Spleen (tissue), 7 donors: ENCODE results near the gene ARMC3.

Source experiments
- CTCF ChIP-seq, 11 experiments: fragments of 200-600 bp in 7 of 11; fragments of 450-650 bp in 4 of 11; sonication (generic) in 4 of 11; IDR thresholded peaks in 8 of 11; conservative IDR thresholded peaks in 3 of 11; 1 replicate in 7 of 11; 2 replicates in 4 of 11; pipeline versions ENCODE4 v1.4.0 to v1.8.0; 2016 to 2021; ENCODE audit warnings: antibody characterized with exemption in 11 of 11, inconsistent platforms in 4 of 11, mild to moderate bottlenecking in 1 of 11
- POLR2A ChIP-seq, 3 donors: fragments of 450-650 bp; IDR thresholded peaks; one replicate each; pipeline ENCODE4 v1.5.1; 2017; ENCODE audit warnings: antibody characterized with exemption in 3 of 3, mild to moderate bottlenecking in 1 of 3
- POLR2AphosphoS5 ChIP-seq, 3 donors: sonication (generic); formaldehyde crosslinking; IDR thresholded peaks; one replicate each; pipeline ENCODE4 v1.5.1; 2017; ENCODE audit warnings: antibody characterized with exemption in 3 of 3
- donor health status: DM: no; HTN: no; CAD: no; lungs with moderate emphysema.
- donor health status: DM: no; HTN: no; CAD: no.
- donor health status: DM: no; HTN: no; CAD: no.

DNA sequence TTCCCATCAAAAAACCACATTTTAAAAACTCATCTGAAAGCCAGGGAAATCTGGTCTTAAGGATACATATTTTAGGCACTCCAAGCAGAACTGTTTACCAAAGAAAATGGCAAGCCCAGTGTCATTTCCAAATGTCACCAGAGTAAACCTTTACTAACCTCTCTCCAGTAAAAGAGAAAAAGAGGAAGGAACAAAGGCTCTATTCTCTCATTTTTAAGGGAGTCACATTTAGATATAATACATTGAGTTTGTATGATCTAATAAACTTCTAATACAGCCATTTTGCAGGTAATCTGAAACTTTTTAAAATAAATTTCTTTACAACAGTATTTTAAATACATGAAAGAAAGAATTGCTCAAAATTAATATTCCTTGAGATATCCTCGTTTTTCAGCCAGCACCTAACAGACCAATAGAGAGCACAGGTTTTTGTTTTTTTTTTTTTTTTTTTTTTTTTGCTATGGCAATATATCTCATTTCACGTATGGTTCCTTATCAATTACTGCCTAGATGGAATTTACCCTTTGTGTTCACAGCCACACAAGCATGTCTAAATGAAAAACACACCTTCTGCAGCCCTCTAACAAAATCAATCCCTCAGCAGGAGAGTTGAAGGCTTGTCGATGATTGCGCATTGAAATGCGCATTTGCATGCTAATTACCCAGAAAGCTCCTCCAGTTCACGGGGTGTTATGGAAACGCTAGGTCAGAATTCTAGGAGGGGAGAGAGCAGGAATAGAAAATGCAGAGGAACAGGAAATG is 127.8 kb downstream of the ARMC3 start:
- TF ChIP-seq CTCF (IDR thresholded peaks at IDR 0.05 in 8 of 11, conservative IDR thresholded peaks at IDR 0.05 in 3 of 11) (no peak), POLR2A (IDR thresholded peaks at IDR 0.05) (no peak), POLR2AphosphoS5 (IDR thresholded peaks at IDR 0.05) (no peak)
